Stimulated activated CD8-positive, alpha-beta memory T cell treated with anti-CD3 and anti-CD28 coated beads, Interleukin-2, amount 100 ng/mL, for 48 hours (primary cell): ENCODE measurements around the gene FAM171A1.
"Not testable (repeated sequence)": the region's sequence is repeated elsewhere in the genome, so short reads cannot be mapped to it uniquely, and the experiment has no call there.

ENCODE experiments used
- DNase-seq, 2 donors: peaks; one replicate each; pipeline ENCODE4 v3.0.0-alpha.2; 2020; ENCODE audit warnings: low read depth in 2 of 2

FAM171A1 gene

DNA sequence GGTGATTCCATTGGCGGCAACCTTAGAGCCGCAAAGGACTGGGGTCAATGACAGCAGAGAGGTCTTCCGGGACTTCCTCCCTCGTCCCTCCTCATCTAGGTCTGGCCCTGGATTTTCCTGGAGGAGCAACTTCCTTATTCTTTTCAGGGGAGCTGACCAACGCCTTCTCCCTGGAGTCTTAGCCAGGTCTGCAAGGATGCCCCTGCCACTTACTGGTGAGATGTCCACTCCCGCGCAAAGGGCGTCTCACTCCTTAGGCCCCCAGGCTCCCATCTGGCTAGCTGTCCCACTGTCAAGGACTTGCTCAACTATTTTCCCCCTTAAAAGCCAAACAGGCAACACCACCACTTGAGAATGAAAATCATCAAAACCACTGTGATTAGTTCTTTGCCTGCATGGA lies 160.6 kb downstream of the FAM171A1 start:
- no peak for DNase-seq

DNA sequence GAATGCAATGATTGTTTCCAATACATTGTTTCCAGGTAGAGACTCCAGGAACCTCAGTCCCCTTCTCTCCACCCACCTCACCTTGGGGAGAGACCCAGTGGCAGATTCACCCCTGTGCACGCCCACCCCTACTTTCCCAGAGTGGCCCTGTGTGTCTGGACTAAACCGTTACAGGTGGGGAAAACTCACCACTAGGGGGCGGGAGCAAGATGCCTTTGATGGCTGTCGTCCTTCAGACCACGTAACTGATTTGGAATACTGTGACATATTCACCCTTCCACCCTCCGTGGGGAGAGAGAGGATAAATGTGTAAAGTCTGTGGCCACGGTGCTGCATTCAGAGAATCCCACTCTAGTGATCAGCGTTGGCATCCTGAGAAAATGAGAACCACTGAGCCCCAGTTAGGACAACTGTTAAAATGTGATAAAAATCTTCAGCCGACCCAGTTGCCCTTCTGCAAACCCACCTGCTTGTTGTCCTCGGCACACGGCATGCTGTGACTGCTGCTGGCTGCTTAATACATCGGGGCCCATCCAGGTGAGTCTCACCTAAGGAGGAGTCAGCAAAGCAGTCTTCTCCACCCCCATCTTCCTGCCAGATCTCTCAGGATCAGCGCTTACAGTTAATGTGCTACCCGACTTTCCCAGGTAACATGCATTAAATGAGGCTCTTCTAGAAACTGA lies 161.1 kb downstream of the FAM171A1 start:
- DNase-seq: peak; percentile 71 to 76

DNA sequence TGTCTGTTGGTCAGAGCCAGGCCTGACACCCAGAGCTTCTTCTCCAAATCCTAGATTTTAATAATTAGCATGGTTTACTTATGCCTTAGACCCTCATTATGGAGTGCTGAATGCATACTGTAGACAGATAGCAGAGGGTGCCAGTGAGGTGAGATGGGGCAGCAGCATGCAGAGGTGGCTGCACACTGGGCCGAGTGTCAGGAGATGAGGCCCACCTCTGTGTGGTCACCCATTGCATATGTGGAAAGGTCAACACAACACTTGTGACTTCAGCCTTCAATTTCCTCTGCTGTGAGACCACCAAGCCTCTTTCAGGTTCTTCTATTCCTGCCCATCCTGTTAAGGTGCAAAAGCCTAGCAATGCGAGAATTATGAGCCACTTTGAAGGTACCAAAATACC lies 162.9 kb downstream of the FAM171A1 start:
- DNase-seq: no peak

DNA sequence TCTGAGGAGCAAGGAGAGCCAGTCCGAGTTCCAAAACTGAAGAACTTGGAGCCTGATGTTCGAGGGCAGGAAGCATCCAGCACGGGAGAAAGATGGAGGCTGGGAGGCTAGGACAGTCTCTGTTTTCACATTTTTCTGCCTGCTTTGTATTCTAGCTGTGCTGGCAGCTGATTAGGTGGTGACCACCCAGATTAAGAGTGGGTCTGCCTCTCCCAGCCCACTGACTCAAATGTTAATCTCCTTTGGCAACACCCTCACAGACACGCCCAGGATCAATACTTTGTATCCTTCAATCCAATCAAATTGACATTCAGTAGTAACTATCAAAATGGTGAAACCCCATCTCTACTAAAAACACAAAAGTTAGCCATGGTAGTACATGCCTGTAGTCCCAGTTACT lies 163.7 kb downstream of the FAM171A1 start:
- DNase-seq: not testable (repeated sequence)

DNA sequence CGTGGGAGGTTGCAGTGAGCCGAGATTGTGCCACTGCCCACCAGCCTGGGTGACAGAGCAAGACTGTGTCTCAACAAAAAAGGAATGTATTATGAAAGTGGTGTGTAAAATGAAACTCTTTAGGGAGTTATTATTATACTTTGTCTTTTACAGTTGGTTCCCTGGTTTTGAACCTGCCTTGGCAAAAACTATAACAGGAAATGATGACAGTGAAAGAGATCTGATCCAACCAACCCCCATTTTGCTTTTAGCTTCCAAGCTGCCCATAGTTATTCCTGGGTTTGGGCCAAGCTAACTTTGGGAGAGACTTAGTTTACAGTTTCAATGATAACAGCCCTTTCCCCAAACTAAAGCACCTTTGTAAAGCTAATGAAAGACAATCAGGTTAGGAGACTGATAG lies 168.4 kb downstream of the FAM171A1 start:
- DNase-seq: no peak

DNA sequence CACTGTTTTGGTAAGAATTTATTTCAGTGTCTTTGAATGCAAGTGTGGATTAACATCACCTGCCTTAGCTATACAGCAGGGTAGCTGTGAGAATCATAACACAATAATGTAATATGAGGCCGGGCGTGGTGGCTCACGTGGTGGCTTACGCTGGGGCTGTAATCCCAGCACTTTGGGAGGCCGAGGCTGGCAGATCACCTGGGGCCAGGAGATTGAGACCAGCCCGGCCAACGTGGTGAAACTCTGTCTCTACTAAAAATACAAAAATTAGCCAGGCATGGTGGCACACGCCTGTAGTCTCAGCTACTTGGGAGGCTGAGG lies 168.8 kb downstream of the FAM171A1 start:
- DNase-seq: not testable (repeated sequence)

DNA sequence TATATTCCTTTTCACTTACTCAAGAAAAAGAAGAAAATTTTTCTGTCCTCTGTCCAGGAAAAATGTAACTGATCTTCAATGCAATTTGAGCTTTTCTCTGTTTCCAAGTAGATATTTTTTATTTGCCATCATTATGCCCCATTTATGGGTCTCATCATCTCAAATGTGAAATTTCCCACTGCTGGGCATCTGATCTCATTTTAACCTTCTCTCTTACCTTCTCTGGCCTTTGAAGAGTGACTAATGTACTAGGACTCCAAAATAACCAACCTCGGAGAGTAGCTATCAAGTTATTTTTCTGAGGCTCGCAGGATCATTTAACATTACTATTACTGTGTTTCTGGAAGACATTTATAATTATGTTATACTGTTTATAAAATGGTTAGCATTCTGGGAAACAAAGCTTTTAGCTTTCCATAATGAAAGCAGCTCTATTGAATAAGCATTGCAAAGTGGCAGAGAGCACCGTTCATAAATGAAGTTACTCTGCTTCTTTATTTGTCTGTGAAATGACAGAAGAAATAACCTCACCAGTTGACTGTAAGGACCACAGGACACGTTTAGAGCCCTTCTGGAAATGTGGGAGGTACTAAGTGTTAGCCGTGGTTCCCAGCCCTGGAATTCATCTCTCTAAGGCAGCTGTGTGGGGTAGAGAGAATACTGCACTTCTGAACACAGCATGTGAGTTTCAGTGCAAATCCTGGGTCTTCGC lies 169.3 kb downstream of the FAM171A1 start:
- no peak for DNase-seq

DNA sequence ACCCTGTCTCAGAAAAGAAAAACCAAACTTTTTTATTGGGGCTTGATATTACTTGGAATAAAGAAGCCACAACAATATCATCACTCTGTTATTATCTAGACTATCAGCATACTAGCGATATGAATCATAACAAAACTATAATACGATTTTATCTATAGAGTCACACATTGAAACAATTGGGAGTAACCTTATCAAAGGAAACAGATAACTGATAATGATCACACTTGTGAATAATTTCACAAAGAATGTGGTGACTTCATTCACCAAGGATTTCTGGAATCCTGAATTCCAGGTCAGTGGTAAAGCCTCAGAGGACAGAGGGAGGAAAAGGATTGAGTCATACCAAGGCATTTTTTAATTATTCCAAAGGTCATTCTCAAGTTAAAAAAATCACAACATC lies 170.5 kb downstream of the FAM171A1 start:
- no peak for DNase-seq

DNA sequence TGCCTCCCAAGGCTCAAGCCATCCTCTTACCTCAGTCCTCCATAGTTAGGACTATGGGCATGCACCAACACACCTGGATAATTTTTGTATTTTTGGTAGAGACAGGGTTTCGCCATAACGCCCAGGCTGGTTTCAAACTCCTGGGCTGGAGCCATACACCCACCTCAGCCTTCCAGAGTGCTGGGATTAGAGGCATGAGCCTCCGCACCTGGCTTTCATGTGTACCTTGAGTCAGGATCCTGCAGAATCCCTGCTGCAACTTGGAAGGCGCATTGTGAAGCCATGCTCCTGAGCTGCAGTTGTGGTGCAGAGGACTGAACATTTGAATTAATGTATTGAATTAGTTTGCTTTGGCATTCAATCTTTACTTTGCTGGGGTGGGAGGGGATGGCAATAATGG lies 173.2 kb downstream of the FAM171A1 start:
- DNase-seq: no peak

DNA sequence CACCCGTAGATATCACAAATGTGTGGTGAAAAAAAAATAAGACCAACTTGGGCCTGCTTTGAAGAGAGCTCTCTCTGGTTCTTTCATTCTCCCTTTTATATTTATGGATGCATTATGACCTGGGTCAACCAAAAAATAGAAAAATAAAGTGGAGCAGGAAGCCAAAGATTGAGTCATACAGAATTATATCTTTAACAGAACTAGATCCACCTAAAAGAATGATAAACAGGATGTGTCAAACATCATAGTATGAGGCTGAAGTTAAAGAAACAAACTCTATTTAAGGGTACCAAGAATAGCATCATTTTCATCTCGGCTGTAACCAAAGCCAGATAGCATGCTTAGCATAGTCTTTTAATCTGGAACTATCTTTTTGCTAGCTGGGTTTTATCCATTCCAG lies 173.8 kb downstream of the FAM171A1 start:
- DNase-seq: no peak

DNA sequence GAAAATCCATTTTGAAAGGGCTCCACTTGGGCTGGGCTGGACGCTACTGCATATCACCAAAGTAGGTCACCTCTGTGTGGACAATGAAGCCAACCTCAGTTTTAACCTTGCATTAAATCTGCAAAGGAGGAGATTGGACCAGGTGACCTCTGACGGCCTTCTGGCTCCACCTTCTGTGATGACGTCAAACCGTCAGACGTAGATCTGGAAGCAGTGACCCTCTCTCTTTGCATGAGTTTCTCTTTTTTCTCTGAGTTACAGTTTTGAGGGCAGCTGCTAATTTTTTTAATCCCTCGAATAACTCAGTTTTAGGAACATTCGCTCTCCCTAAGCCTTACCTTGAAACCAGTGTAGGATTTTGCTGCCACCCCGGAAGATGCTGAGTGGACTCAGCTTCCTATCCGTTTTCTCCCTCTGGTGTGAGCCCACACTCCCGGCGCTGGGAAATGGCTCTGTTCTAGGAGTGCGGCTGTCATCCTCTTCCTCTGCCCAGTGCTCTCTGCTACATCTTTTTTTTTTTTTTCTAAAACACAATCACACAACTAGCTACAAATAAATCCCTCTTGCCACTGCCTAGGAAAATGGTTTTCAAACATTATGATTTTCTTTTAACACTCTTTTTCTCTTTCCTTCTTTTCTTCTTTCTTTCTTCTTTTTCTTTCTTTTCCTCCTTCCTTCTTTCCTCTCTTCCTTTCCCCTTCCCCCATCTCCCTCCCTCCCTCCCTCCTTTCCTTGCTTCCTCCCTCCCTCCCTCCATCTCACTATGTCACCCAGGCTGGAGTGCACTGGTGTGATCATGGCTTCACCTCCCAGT lies 174.9 kb downstream of the FAM171A1 start:
- no peak for DNase-seq

DNA sequence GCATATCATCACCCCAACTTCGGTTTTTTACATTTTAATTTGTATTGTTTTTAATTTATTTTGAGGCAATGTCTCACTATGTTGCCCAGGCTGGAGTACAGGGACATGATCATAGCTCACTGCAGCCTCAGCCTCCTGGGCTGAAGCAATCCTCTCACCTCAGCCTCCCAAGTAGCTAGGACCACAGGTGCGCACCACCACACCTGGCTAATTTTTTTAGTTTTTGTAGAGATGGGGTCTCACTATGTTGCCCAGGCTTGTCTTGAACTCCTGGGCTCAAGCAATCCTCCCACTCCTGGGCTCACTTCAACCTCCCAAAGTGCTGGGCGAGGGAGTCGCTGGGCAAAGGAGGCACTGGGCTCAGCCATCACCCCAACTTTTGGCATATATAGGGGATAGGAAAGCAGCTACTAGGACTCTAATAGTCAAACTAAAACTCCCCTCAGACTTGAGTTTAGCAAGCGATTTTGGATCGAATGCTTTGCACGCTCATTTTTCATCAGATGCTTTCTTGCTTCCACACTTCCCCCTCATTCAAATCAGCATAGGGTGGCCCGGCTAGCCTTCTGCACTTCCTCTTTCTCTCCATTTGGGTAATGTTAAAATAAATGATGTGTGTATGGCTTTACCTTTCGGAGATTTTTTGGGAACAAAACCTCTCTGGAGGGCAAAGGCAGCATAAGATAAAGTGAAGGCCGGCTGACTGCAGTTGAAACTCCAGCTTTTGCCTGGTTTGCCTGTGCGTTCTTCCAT lies 181.8 kb downstream of the FAM171A1 start:
- DNase-seq: no peak

DNA sequence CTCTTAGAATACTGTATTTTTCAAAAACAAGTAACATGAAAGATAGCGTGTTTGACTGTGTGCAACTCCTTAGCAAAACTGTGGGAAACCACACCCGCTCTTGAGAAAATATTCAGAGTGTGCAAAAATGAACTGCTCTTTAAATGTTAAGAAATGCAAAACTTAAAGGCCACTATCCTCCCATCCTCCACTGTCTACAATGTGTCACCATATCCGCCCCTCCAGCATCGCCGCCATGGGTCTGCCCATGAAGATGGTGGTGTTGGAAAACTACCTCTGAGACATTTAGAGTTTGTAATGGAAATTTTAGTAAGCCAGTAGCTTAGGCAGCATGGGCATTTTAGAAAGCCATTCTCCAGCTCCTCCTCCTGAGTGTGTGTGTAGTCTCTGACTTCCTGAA lies 182.5 kb downstream of the FAM171A1 start:
- no peak for DNase-seq

DNA sequence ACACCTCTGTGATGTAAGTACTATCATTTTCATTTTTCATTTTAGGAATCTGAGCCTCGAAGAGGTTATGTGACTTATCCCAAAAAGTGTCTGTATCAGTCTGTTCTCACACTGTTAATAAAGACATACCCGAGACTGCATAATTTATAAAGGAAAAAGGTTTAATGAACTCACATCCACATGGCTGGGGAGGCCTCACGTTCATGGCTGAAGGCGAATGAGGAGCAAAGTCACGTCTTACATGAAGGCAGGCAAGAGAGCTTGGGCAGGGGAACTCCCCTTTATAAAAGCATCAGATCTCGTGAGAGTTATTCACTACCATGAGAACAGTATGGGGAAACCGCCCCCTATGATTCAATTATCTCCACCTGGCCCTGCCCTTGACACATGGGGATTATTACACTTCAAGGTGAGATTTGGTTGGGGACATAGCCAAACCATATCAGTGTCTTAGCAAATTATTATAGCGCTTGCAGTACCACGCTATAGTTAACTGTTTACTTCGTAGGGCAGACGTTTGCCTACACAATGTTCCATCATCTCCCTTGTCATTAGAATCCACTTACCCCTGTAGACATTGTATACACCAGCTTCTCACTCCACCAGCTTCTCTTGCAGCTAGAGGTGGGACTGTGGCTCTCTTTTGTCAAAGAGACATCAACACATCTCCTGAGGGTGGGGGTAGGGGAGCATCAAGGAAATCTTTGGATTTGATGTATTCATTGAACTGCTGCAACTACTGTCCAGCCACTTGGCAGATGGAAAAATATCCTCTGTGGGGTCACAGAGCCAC lies 187.2 kb downstream of the FAM171A1 start:
- DNase-seq: no peak

DNA sequence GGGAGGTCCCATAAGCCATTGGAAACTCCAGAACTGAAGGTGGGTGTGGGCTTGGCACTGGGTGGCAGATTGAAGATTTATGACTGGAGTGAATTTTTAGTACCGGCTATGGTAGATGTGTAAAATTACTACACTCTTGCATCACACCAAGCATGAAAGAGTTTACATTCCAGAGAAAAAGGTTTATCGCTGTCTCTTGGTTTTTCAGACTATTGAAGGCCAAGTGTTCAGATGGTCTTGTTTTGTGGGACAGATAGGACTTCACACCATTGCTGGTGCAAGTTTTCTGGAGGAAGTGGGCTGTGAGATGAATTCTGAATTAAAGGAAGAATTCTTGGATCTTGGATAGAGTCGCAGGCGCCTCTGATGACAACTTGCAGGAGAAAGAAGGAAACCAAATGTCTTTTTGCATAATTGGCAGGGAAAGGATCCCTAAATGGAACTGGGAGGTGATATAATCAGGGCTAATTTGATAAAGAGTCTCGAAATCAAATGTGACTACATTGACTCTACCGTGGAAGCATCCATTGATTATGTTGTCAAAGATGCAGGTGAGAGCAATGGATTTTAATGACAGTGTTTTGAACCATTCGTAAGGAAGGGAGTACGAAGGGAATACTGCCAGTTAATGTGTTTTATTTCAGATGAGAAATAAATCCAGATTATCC lies 188.4 kb downstream of the FAM171A1 start:
- no peak for DNase-seq

DNA sequence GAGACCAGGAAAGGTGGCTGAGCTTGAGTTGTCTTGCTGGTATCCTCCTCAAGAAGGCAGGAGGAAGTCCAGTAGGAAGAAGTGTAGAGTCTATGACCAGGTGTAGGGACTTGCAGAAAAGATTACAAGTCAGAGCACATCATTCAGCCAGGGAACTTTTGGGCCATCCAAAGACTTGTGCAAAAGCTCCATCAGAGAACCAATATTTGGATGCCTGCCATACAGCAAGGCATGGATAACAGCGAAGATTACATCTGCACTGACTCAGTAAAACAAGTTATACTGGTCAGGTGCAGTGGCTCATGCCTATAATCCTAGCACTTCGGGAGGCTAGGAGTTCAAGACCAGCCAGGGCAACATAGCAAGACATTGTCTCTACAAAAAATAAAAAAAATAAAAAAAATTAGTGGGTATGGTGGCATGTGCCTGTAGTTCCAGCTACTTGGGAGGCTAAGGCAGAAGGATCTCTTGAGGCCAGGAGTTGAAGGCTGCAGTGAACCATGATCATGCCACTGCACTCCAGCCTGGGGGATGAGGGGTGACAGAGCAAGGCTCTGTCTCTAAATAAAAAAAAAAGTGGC lies 189.4 kb downstream of the FAM171A1 start:
- DNase-seq: no peak

DNA sequence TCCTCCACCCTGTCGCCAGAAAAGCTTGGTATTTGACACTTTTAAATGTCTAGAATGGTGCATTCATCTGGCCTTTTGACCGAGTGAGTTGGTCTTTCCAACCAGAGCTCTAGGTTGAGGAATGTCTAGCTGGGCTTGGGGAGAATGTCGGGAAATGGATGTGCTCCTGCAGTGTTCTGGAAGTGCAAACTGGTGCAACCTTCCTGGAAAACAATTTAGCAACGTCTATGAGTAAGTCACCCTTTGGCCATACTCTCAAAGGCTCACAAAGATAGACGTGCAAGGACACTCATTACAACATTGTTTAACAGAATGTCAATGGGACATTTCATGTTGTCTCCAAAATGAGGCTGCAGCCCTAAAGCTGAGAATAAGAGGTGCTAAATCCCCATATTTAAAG lies 190.4 kb downstream of the FAM171A1 start:
- no peak for DNase-seq

DNA sequence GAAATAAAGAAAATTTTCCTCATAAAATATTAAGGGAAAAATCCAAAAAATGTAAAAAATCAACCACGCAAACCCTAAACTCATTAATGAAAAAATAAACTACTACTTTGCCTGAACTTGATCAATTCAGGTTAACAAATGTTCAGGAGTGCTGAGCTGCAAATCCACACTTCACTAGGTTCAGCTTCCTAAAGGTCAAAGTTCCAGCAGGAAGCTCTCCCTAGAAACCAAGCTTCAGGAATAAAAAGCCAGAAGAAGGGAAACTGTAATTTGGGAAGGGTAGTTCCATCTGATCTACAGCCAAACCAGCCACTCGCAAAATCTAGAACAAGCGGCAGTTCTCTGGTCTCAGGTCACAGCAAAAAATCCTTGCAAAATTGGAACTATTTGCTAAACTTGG lies 194.8 kb downstream of the FAM171A1 start:
- DNase-seq: no peak

DNA sequence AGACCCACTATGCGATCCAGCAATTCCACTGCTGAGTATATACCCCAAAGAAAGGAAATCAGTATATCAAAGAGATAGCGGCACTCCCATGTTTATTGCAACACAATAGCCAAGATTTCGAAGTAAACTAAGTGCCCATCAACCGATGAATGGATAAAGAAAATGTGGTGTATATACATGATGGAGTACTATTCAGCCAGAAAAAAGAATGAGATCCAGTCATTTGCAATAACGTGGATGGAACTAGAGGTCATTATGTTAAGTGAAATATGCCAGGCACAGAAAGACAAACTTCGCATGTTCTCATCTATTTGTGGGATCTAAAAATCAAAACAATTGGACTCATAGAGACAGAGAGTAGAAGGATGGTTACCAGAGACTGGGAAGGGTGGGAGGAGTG lies 195.5 kb downstream of the FAM171A1 start:
- DNase-seq: no peak

DNA sequence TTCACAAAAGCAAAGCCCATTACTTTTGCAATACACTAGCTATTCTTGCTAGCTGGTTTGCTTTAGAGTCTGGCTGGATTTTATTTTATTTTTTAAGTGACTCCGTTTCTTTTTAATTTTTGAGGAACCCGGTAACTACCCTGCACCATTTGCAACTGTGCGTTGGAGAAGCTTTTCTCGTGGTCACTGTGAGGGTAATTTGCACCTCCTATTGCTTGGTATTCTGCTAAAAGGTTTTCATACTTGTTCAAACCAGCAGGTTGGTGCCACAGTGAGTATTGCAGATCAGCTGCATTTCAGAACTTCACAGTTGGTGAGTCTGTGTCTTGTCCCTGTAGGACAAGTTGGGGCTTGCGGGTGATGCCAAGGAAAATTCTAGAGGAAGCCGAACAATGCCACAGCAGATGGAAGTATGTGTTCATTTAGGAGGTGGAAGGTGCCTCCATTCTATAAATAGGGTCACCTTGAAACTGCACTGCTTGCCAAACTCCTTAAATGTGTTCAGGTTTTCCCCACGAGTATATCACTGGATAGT lies 198.7 kb downstream of the FAM171A1 start:
- no peak for DNase-seq
